Measurements from ENCODE around the gene GEMIN7. TPM values are rescaled to one million over a fixed set of nuclear protein-coding genes. Genes with fewer than 3 reads are reported as not detected.

The GEMIN7 gene
- polyA plus RNA-seq, 1 donor (not counting 4 experiments of a cell fraction or from before 2014, with no cell fraction given) = 23.7 TPM

GRCh38 chr19:45119582-45119981, 40.5 kb downstream of the GEMIN7 start:
- dilution Hi-C loops (cut with MboI; ENCODE audit: extremely low pct_ligation_motif_present, low sequenced_read_pairs) = no loop called here

GRCh38 chr19:45121827-45122345, 42.8 kb downstream of the GEMIN7 start:
- Histone ChIP-seq H4K20me1 (ENCODE audit: control insufficient read depth, extremely low read depth, insufficient read depth, low read length) (peaks cover 21% of the 10 kb centered on the region), H3K9me3 (ENCODE audit: control insufficient read depth, low read depth, low read length) (no peaks in the 10 kb centered on the region), H3K4me2 (ENCODE audit: control insufficient read depth, extremely low read depth, insufficient read depth, low read depth, low read length) (no peak overlapping the region), H3K4me1 (ENCODE audit: control insufficient read depth, extremely low read depth, insufficient read depth, low read length) (peaks cover 18% of the 10 kb centered on the region), H3K27me3 (ENCODE audit: control insufficient read depth, extremely low read depth, insufficient read depth, low read length) (no peaks in the 10 kb centered on the region), H3K4me3 (ENCODE audit: control insufficient read depth in 2 of 3, extremely low read depth in 1 of 3, insufficient read depth in 2 of 3, low read depth in 1 of 3, low read length in 3 of 3) (no peak overlapping the region), H3K36me3 (ENCODE audit: control insufficient read depth in 2 of 2, extremely low read depth in 1 of 2, insufficient read depth in 2 of 2, low read length in 2 of 2) (peaks cover 0 to 2% of the 10 kb centered on the region in 2 experiments), H3K9me1 (ENCODE audit: control insufficient read depth, extremely low read depth, insufficient read depth, low read length) (peaks cover 4% of the 10 kb centered on the region), H3K79me2 (ENCODE audit: control insufficient read depth, insufficient read depth, low read length) (peaks cover 49% of the 10 kb centered on the region), H2AFZ (ENCODE audit: control insufficient read depth, low read length) (no peak overlapping the region), H3K9ac (ENCODE audit: control insufficient read depth, extremely low read depth, insufficient read depth, low read length) (no peak overlapping the region), H3K27ac (ENCODE audit: control insufficient read depth, insufficient read depth, low read length) (no peak overlapping the region)
- DNase-seq (ENCODE audit: low read depth, low spot score) = no peak
- no peak for TF ChIP-seq EZH2 (IDR thresholded peaks at IDR 0.05; ENCODE audit: low read length)
- TF ChIP-seq CTCF (optimal IDR thresholded peaks at IDR 0.05 in 1 of 3, IDR thresholded peaks at IDR 0.05 in 1 of 3, conservative IDR thresholded peaks at IDR 0.05 in 1 of 3; ENCODE audit: extremely low read depth in 1 of 3, insufficient read depth in 2 of 3, low read length in 3 of 3) = no peak
- no peak for FAIRE-seq
- dilution Hi-C loops (cut with MboI; ENCODE audit: extremely low pct_ligation_motif_present, low sequenced_read_pairs) = no loop called here

More at GRCh38 chr19:45119582-45119981, 40.5 kb downstream of the GEMIN7 start:
- Histone ChIP-seq H3K4me2 (ENCODE audit: control insufficient read depth, extremely low read depth, insufficient read depth, low read depth, low read length) (no peak overlapping the region), H3K4me3 (ENCODE audit: control insufficient read depth in 2 of 3, extremely low read depth in 1 of 3, insufficient read depth in 2 of 3, low read depth in 1 of 3, low read length in 3 of 3) (no peak overlapping the region), H3K79me2 (ENCODE audit: control insufficient read depth, insufficient read depth, low read length) (peaks cover 50% of the 10 kb centered on the region), H3K36me3 (ENCODE audit: control insufficient read depth in 2 of 2, extremely low read depth in 1 of 2, insufficient read depth in 2 of 2, low read length in 2 of 2) (peaks cover 0 to 2% of the 10 kb centered on the region in 2 experiments), H3K27ac (ENCODE audit: control insufficient read depth, insufficient read depth, low read length) (no peak overlapping the region), H3K9me3 (ENCODE audit: control insufficient read depth, low read depth, low read length) (no peaks in the 10 kb centered on the region), H4K20me1 (ENCODE audit: control insufficient read depth, extremely low read depth, insufficient read depth, low read length) (peaks cover 25% of the 10 kb centered on the region), H3K27me3 (ENCODE audit: control insufficient read depth, extremely low read depth, insufficient read depth, low read length) (no peaks in the 10 kb centered on the region), H3K4me1 (ENCODE audit: control insufficient read depth, extremely low read depth, insufficient read depth, low read length) (peaks cover 18% of the 10 kb centered on the region), H2AFZ (ENCODE audit: control insufficient read depth, low read length) (no peak overlapping the region), H3K9ac (ENCODE audit: control insufficient read depth, extremely low read depth, insufficient read depth, low read length) (no peak overlapping the region), H3K9me1 (ENCODE audit: control insufficient read depth, extremely low read depth, insufficient read depth, low read length) (peaks cover 4% of the 10 kb centered on the region)
- no peak for DNase-seq (ENCODE audit: low read depth, low spot score)
- FAIRE-seq = no peak
- TF ChIP-seq CTCF (optimal IDR thresholded peaks at IDR 0.05 in 1 of 3, IDR thresholded peaks at IDR 0.05 in 1 of 3, conservative IDR thresholded peaks at IDR 0.05 in 1 of 3; ENCODE audit: extremely low read depth in 1 of 3, insufficient read depth in 2 of 3, low read length in 3 of 3) (no peak), EZH2 (IDR thresholded peaks at IDR 0.05; ENCODE audit: low read length) (no peak)
